ENCODE measurements around the gene NUDT15. TPM values are rescaled to one million over a fixed set of nuclear protein-coding genes. Genes with fewer than 3 reads are reported as not detected.

NUDT15 gene
- polyA plus RNA-seq, 2 of the 4 experiments (the other 2 are of a cell fraction), result 33.8 to 35.5 TPM

DNA sequence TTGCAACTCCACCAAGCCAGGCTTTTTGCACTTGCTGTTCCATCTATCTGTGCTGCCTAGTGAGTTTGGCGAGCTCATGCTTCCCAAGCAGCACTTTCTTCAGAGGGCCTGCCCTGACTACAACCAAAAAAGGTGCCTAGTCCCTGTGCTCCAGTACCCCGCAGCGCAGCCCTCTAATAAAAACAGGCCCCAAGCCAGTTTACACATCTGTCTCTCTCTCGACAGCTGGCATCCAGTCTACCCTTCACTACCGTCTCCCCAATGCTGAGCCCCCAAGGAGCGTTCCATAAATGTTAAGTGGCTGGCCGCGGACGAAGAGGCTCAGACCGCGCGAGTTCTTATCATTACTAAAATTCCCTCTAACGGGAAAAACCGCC, 56.9 kb downstream of the NUDT15 start:
- Histone ChIP-seq H3K9me3 (no peaks in the 10 kb centered on the region), H3K27ac (peak overlapping the region; percentile 89 to 98), H3K4me3 (peak overlapping the region; percentile 82), H3K4me2 (peak overlapping the region; percentile 95), H3K4me1 (peaks cover 11% of the 10 kb centered on the region; the same call in 1 of the 3 replicates)
- no peak for TF ChIP-seq CBX8 (IDR thresholded peaks at IDR 0.05)
- TF ChIP-seq ZFP36 (IDR thresholded peaks at IDR 0.05; ENCODE audit: borderline replicate concordance, partially characterized antibody), result no peak
- TF ChIP-seq BHLHE40 (IDR thresholded peaks at IDR 0.05; ENCODE audit: low read depth, low read length), result no peak
- no peak for TF ChIP-seq ESRRA (IDR thresholded peaks at IDR 0.05; ENCODE audit: borderline replicate concordance, low read length)
- TF ChIP-seq, protein P1, sequence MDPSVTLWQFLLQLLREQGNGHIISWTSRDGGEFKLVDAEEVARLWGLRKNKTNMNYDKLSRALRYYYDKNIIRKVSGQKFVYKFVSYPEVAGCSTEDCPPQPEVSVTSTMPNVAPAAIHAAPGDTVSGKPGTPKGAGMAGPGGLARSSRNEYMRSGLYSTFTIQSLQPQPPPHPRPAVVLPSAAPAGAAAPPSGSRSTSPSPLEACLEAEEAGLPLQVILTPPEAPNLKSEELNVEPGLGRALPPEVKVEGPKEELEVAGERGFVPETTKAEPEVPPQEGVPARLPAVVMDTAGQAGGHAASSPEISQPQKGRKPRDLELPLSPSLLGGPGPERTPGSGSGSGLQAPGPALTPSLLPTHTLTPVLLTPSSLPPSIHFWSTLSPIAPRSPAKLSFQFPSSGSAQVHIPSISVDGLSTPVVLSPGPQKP (IDR thresholded peaks at IDR 0.05; ENCODE audit: low read depth, low read length), result no peak
- TF ChIP-seq, protein P2, sequence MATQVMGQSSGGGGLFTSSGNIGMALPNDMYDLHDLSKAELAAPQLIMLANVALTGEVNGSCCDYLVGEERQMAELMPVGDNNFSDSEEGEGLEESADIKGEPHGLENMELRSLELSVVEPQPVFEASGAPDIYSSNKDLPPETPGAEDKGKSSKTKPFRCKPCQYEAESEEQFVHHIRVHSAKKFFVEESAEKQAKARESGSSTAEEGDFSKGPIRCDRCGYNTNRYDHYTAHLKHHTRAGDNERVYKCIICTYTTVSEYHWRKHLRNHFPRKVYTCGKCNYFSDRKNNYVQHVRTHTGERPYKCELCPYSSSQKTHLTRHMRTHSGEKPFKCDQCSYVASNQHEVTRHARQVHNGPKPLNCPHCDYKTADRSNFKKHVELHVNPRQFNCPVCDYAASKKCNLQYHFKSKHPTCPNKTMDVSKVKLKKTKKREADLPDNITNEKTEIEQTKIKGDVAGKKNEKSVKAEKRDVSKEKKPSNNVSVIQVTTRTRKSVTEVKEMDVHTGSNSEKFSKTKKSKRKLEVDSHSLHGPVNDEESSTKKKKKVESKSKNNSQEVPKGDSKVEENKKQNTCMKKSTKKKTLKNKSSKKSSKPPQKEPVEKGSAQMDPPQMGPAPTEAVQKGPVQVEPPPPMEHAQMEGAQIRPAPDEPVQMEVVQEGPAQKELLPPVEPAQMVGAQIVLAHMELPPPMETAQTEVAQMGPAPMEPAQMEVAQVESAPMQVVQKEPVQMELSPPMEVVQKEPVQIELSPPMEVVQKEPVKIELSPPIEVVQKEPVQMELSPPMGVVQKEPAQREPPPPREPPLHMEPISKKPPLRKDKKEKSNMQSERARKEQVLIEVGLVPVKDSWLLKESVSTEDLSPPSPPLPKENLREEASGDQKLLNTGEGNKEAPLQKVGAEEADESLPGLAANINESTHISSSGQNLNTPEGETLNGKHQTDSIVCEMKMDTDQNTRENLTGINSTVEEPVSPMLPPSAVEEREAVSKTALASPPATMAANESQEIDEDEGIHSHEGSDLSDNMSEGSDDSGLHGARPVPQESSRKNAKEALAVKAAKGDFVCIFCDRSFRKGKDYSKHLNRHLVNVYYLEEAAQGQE (IDR thresholded peaks at IDR 0.05), result no peak
- POLR2A ChIA-PET, result interaction anchor here (1.2 to 1.4 kb wide), 2 partner anchors 57 to 139 kb away, joined by 5 to 19 read pairs; partner anchors contain the start of genes ITM2B and NUDT15
- DNase-seq (ENCODE audit: low read depth in 1 of 2, low spot score in 1 of 2) (no peak), FAIRE-seq (no peak), ATAC-seq (peak in 1 of 2 experiments; percentile 30; a peak in 3 of 6 replicates)
- CTCF ChIA-PET, result interaction anchor here (0.7 to 2.6 kb wide), 13 partner anchors 9 to 486 kb away, joined by 3 to 14 read pairs (median 4); partner anchors contain the start of gene NUDT15
- WGBS (ENCODE audit: missing lambda C conversion rate), result 2% methylated on average over 5 of the region's 14 CpGs

DNA sequence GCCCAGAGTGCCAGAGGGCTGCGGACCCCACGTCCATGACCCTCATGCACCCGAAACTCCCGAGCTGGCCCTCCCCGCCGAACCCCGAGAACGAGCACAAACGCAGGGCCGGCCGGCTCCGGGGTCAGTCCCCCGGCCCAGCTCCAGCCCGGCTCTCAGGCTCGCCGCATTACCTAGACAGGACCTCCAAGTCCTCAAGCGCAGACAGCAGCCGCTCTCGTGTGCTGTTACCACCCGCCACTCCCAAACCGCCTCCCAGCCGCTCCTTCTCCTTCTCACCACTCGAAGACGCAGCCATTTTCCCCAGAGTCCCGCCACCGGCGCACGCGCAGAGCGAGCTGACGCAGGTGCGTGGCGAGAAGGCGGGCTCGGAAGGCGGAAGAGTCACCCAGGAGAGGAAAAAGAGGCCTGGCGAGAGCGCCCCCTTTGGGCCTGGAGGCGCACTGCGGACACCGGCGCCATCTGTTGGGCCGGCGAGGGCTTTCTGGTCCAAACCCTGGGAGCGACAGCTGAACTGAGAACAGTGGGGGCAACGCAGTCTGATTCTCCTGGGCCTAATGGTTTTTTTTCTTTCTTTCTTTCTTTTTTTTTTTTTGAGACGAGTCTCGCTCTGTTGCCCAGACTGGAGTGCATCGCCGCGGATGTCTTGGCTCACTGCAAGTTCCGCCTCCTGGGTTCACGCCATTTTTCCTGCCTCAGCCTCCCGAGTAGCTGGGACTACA, 57.4 kb downstream of the NUDT15 start, which contains the start of gene MED4:
Gene MED4 (minus strand): TSS at position 324 of the 722 bp plus-strand sequence. CDS start 26 bp downstream, at position 298.
- POLR2A ChIA-PET, result interaction anchor here (0.6 to 1.4 kb wide), 6 partner anchors 57 to 485 kb away, joined by 3 to 19 read pairs (median 4); partner anchors contain the start of genes ITM2B and NUDT15
- WGBS (ENCODE audit: missing lambda C conversion rate), result 14% methylated on average over 38 of the region's 54 CpGs
- TF ChIP-seq, protein P3, sequence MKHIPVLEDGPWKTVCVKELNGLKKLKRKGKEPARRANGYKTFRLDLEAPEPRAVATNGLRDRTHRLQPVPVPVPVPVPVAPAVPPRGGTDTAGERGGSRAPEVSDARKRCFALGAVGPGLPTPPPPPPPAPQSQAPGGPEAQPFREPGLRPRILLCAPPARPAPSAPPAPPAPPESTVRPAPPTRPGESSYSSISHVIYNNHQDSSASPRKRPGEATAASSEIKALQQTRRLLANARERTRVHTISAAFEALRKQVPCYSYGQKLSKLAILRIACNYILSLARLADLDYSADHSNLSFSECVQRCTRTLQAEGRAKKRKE (CRISPR knock-in tag; IDR thresholded peaks at IDR 0.05; ENCODE audit: low read depth), result no peak
- TF ChIP-seq HDAC2 (IDR thresholded peaks at IDR 0.05) (peak; percentile 24; the same call in 1 of the 2 replicates), JUN (IDR thresholded peaks at IDR 0.05) (peak in 1 of 2 experiments; percentile 72; a peak in 3 of 5 replicates), POLR2A (IDR thresholded peaks at IDR 0.05; ENCODE audit: low read length) (peak; percentile 76), KDM5A (IDR thresholded peaks at IDR 0.05) (peak; percentile 93), GATA3 (IDR thresholded peaks at IDR 0.05; ENCODE audit: borderline replicate concordance) (no peak), ZSCAN20 (CRISPR knock-in tag; IDR thresholded peaks at IDR 0.05) (no peak), SMC3 (IDR thresholded peaks at IDR 0.05) (peak; percentile 57), RAD21 (conservative IDR thresholded peaks at IDR 0.05 in 1 of 2, IDR thresholded peaks at IDR 0.05 in 1 of 2) (peak; percentile 24 to 38; a peak in 3 of 5 replicates)
- TF ChIP-seq, protein P4, sequence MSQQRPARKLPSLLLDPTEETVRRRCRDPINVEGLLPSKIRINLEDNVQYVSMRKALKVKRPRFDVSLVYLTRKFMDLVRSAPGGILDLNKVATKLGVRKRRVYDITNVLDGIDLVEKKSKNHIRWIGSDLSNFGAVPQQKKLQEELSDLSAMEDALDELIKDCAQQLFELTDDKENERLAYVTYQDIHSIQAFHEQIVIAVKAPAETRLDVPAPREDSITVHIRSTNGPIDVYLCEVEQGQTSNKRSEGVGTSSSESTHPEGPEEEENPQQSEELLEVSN (IDR thresholded peaks at IDR 0.05; ENCODE audit: borderline replicate concordance, low read depth), result peak; percentile 52; the same call in 1 of the 2 replicates
- TF ChIP-seq, protein P5, sequence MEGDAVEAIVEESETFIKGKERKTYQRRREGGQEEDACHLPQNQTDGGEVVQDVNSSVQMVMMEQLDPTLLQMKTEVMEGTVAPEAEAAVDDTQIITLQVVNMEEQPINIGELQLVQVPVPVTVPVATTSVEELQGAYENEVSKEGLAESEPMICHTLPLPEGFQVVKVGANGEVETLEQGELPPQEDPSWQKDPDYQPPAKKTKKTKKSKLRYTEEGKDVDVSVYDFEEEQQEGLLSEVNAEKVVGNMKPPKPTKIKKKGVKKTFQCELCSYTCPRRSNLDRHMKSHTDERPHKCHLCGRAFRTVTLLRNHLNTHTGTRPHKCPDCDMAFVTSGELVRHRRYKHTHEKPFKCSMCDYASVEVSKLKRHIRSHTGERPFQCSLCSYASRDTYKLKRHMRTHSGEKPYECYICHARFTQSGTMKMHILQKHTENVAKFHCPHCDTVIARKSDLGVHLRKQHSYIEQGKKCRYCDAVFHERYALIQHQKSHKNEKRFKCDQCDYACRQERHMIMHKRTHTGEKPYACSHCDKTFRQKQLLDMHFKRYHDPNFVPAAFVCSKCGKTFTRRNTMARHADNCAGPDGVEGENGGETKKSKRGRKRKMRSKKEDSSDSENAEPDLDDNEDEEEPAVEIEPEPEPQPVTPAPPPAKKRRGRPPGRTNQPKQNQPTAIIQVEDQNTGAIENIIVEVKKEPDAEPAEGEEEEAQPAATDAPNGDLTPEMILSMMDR (IDR thresholded peaks at IDR 0.05), result peak; percentile 84
- TF ChIP-seq, protein P6, sequence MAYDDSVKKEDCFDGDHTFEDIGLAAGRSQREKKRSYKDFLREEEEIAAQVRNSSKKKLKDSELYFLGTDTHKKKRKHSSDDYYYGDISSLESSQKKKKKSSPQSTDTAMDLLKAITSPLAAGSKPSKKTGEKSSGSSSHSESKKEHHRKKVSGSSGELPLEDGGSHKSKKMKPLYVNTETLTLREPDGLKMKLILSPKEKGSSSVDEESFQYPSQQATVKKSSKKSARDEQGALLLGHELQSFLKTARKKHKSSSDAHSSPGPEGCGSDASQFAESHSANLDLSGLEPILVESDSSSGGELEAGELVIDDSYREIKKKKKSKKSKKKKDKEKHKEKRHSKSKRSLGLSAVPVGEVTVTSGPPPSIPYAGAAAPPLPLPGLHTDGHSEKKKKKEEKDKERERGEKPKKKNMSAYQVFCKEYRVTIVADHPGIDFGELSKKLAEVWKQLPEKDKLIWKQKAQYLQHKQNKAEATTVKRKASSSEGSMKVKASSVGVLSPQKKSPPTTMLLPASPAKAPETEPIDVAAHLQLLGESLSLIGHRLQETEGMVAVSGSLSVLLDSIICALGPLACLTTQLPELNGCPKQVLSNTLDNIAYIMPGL (CRISPR knock-in tag; IDR thresholded peaks at IDR 0.05; ENCODE audit: borderline replicate concordance), result peak; percentile 50; the same call in 1 of the 2 replicates
- TF ChIP-seq, protein P7, sequence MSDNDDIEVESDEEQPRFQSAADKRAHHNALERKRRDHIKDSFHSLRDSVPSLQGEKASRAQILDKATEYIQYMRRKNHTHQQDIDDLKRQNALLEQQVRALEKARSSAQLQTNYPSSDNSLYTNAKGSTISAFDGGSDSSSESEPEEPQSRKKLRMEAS (IDR thresholded peaks at IDR 0.05), result peak; percentile 80
- peak; percentile 84 to 92 for DNase-seq (ENCODE audit: low read depth in 1 of 2, low spot score in 1 of 2)
- Histone ChIP-seq H3K9me3 (no peaks in the 10 kb centered on the region), H3K4me3 (peak within 1 kb of the TSS; percentile 82), H3K4me2 (peak within 1 kb of the TSS; percentile 95), H3K4me1 (peaks cover 11% of the 10 kb centered on the region; the same call in 1 of the 3 replicates), H3K27ac (peak within 1 kb of the TSS; percentile 89 to 98)
- no peak for FAIRE-seq
- peak; percentile 97 to 99 for ATAC-seq
- CTCF ChIA-PET, result interaction anchor here (0.6 to 2.6 kb wide), 15 partner anchors 8 to 559 kb away, joined by 3 to 14 read pairs (median 4); partner anchors contain the start of genes CYSLTR2 and NUDT15

Measured in A549 (cell line).